ENCODE results near the gene GFOD2.

- TF ChIP-seq CTCF (IDR thresholded peaks at IDR 0.05) (no peak), POLR2A (IDR thresholded peaks at IDR 0.05) (no peak)
Observed at GRCh38 chr16:67673712-67674580, 45.2 kb downstream of the GFOD2 start.

All from heart left ventricle (tissue), 13 donors.